ENCODE results near the gene HOXA10.

DNA sequence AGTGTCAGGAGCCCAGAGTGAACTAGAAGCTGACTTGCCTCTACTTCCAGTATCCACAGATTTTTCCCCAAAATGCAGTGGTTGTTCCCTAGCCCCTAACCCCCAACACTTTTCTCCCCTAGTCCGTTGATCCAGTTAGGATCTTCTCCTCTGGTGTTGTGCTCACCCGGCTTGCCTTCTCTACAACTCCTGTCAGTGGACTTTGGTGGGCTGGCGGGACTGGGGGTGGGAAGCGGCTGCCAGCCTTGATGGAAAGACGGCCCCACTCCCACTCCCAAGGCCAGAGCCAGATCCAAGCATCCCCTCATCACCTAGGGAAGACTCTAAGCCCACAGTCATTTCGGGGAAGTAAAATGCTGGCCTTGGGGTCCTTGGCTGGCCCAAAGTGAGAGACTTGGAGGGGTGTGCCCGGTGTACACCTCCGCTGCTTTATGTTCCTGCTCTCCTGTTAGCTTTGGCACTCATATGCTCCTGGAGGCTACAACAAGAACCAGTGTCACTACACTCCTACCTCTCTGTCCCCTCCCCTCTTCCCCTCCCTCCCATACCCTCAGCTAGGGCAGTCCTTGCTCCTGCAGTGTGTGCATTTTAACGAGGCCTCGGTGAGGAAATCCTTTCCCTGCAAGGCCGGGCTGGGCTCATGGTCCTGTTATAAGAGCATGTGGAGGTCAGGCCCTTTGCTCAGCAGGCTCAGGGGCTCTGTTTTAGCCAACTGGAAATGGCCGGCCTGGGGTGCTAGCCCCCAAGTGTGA is 930 bp upstream of the HOXA10 start:
- TF ChIP-seq, protein P1, sequence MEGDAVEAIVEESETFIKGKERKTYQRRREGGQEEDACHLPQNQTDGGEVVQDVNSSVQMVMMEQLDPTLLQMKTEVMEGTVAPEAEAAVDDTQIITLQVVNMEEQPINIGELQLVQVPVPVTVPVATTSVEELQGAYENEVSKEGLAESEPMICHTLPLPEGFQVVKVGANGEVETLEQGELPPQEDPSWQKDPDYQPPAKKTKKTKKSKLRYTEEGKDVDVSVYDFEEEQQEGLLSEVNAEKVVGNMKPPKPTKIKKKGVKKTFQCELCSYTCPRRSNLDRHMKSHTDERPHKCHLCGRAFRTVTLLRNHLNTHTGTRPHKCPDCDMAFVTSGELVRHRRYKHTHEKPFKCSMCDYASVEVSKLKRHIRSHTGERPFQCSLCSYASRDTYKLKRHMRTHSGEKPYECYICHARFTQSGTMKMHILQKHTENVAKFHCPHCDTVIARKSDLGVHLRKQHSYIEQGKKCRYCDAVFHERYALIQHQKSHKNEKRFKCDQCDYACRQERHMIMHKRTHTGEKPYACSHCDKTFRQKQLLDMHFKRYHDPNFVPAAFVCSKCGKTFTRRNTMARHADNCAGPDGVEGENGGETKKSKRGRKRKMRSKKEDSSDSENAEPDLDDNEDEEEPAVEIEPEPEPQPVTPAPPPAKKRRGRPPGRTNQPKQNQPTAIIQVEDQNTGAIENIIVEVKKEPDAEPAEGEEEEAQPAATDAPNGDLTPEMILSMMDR (conservative IDR thresholded peaks at IDR 0.05), result no peak
- TF ChIP-seq EZH2 (IDR thresholded peaks at IDR 0.05; ENCODE audit: low read depth), result no peak
